Measurements from ENCODE around the gene DUSP1. TPM values are rescaled to one million over a fixed set of nuclear protein-coding genes. Genes with fewer than 3 reads are reported as not detected.

The DUSP1 gene
- total RNA-seq, 1 experiment from 2014 or later = 16.6 TPM

DNA sequence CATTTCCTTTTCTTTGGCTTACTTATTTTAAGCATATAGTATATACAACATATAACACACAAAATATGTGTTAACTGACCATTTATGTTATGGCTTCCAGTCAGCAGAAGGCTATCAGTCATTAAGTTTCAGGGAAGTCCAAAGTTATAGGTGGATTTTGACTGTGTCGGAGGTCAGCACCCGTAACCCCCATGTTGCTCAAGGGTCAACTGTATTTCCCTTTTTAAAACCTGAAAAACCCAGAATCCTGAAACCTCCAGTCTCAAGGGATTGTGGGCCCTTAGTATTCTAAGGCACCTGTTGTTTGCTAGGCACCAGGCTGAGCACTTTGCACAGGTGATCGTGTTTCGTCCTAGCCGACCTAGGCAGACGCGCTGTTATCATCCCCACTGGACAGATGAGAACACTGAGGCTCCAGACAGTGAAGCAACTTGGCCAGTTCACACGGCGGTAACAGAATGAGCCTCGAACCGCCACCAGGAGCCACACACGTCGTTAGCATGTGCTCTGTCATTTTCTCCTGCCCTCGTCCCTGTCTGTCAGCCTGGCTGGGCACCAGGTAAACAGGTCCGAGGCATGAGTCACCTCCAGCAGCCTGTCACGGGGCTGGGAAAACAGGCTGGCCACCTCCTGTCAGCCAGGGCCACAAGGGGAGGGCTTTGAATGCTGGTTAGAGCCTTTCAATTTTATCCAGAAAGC, 39.9 kb downstream of the DUSP1 start (continued):
- TF ChIP-seq ELF1 (IDR thresholded peaks at IDR 0.05; ENCODE audit: borderline replicate concordance, low read depth) = no peak
- TF ChIP-seq SP1 (IDR thresholded peaks at IDR 0.05; ENCODE audit: low read depth) = peak; percentile 62
- peak; percentile 87 for TF ChIP-seq JUND (IDR thresholded peaks at IDR 0.05)
- TF ChIP-seq EZH2phosphoT487 (IDR thresholded peaks at IDR 0.05; ENCODE audit: borderline replicate concordance) = no peak

DNA sequence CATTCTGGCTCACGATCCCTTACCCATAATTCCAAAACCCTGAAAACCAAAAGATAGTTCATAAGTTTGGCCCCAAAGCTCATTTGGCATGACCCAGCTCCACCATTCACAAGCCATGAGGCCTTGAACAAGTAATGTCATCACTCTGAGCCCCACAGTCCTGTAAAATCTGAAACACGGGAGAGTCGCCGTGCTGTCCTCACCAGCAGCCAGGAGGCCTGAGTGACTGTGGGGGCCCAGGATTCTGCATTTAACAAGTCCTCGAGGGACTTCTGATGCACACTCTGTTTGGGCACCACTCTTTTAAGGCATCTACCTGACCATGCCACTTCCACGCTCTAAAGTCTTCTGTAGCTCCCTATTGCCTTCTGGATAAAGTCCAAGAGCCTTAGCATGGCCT, 40.8 kb downstream of the DUSP1 start:
- H3K9me2 ChIP-seq (ENCODE audit: insufficient read depth) = no peaks in the 10 kb centered on the region
- no peak overlapping the region for H3K9ac ChIP-seq (ENCODE audit: low read length)
- TF ChIP-seq ZFX (IDR thresholded peaks at IDR 0.05) (no peak), EZH2 (IDR thresholded peaks at IDR 0.05) (no peak), YY1 (IDR thresholded peaks at IDR 0.05; ENCODE audit: extremely low read depth, insufficient replicate concordance, low read depth, low read length) (no peak), EZH2phosphoT487 (IDR thresholded peaks at IDR 0.05; ENCODE audit: borderline replicate concordance) (no peak), CEBPB (IDR thresholded peaks at IDR 0.05; ENCODE audit: low read depth) (no peak), JUND (IDR thresholded peaks at IDR 0.05) (no peak), EGR1 (IDR thresholded peaks at IDR 0.05; ENCODE audit: low read depth) (no peak), ELF1 (IDR thresholded peaks at IDR 0.05; ENCODE audit: borderline replicate concordance, low read depth) (no peak), FOSL1 (IDR thresholded peaks at IDR 0.05; ENCODE audit: low read depth) (no peak), ZNF274 (IDR thresholded peaks at IDR 0.05; ENCODE audit: low read depth, low read length) (no peak)
- no peak overlapping the region for H2AFZ ChIP-seq (ENCODE audit: low read depth, low read length, poor library complexity, severe bottlenecking)
- no peak overlapping the region for H3K4me2 ChIP-seq (ENCODE audit: low read length)
- H3K27ac ChIP-seq (ENCODE audit: low read depth, low read length) = no peak overlapping the region
- no TSS peak for BruUV-seq (replicated peaks)
- ChIA-PET CTCF (interaction anchor here (1.1 kb wide), 1 partner anchor 16 kb away, joined by 3 read pairs; no protein-coding TSS in a partner anchor), RAD21 (ENCODE audit: low non-redundant PET in 1 of 2, low total read pairs in 2 of 2, uncharacterized antibody in 2 of 2, unreplicated experiment in 2 of 2) (no interaction called here), POLR2A (no interaction called here)
- no peaks in the 10 kb centered on the region for H3K79me2 ChIP-seq (ENCODE audit: insufficient read depth, low read length)
- DNase-seq (ENCODE audit: low read depth, low spot score) (no peak), ATAC-seq (no peak)
- H3K4me1 ChIP-seq (ENCODE audit: control insufficient read depth in 1 of 2, insufficient read depth in 2 of 2, low read length in 2 of 2) = peaks cover 3 to 16% of the 10 kb centered on the region in 2 experiments; a peak in 3 of 4 replicates
- no peaks in the 10 kb centered on the region for H3K27me3 ChIP-seq (ENCODE audit: insufficient read depth, low read length)
- H3K36me3 ChIP-seq (ENCODE audit: control insufficient read depth in 1 of 2, insufficient read depth in 2 of 2, low read length in 2 of 2) = no peaks in the 10 kb centered on the region
- H3K4me3 ChIP-seq (replicated peaks in 1 of 2; ENCODE audit: low read depth in 1 of 2, low read length in 2 of 2) = no peak overlapping the region
- intact Hi-C loops (cut with micrococcal nuclease) = no loop called here
- no peaks in the 10 kb centered on the region for H4K20me1 ChIP-seq (ENCODE audit: insufficient read depth)
- no peaks in the 10 kb centered on the region for H3K9me3 ChIP-seq (ENCODE audit: control insufficient read depth in 1 of 2, insufficient read depth in 1 of 2, low read depth in 1 of 2, low read length in 2 of 2)

Measured in HCT116 (cell line).